SH-SY5Y (cell line): ENCODE data around the gene TFF2.

Source experiments
- GATA2 ChIP-seq: IDR thresholded peaks from 2 replicates; pipeline ENCODE4 v1.6.1; 2011; ENCODE audit warnings: mild to moderate bottlenecking, low read depth, low read length
- GATA3 ChIP-seq: IDR thresholded peaks from 2 replicates; pipeline ENCODE4 v1.6.1; 2011; ENCODE audit warnings: low read depth, mild to moderate bottlenecking, low read length, moderate library complexity

The TFF2 gene

GRCh38 chr21:42388740-42389448 lies 38.1 kb upstream of the TFF2 start:
- TF ChIP-seq GATA3: no peak
- no peak for TF ChIP-seq GATA2

DNA sequence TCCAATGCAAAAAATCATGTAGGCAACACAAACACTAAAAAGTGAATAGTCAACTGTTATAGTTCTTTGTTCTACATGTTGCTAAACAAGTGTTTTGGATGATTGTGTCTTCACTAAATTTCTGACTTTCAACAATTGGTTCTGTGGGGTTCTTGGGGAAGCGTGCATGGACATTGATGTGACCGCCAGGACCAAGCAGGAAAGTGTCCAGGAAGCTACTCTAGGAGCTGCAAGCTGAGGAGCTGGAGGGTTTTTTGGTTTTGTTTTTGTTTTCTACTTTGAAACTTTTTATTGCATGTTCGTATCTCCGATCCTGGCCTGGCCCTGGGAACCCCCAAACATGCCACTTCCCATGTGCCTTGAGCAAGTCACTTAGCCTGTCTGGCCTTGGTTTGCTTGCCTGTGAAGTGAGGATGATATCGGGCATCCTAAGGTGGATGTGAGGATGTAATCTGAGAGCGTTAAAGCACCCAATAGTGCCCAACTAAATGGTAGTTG lies 37.1 kb upstream of the TFF2 start:
- TF ChIP-seq GATA2 (no peak), GATA3 (no peak)

DNA sequence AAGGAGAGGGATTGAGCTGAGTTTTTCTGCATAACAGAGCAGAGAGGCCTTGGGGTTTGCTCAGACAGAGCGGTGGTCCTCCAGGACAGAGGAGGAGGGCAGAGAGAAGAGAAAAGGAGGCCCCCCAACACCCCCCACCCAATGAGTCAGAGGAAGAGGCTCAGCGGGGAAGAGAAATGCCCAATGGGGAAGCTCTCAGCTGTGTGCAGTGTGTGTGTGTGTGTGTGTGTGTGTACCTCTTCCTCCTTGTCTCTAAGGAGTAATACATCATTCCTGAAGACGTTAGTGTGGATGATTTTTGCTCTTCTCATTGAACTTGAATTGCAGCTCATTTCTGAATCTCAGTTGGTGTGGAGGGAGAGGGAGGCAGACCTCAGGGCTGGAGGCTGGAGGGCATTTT lies 36.4 kb upstream of the TFF2 start:
- TF ChIP-seq GATA2: no peak
- TF ChIP-seq GATA3: no peak

- TF ChIP-seq GATA2 (no peak), GATA3 (no peak)
Observed at GRCh38 chr21:42386034-42386591, 35.3 kb upstream of the TFF2 start.

DNA sequence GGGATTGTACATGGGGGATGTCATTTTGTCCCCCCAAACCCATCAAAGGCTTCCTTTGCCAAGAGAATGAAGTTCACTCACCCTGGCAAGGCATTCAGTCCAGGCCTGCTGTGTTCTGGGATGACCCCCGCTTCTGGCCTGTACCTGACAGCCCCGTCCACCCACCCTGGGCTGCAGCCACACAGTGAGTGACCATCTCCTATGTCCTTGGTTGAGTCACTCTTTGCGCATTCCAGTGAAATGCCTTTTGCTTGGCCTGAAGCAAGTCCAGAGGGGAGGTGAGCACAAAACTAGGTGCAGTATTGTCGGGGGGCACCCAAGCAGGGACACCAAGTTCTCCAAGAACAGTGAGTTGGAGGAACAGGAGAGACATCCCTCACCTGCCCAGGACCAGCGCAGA lies 34.8 kb upstream of the TFF2 start:
- TF ChIP-seq GATA3 (no peak), GATA2 (no peak)

- TF ChIP-seq GATA2 (no peak), GATA3 (no peak)
Observed at GRCh38 chr21:42384989-42385388, 34.2 kb upstream of the TFF2 start.

- no peak for TF ChIP-seq GATA2
- no peak for TF ChIP-seq GATA3
Observed at GRCh38 chr21:42384156-42384945, 33.6 kb upstream of the TFF2 start.

- TF ChIP-seq GATA2 (no peak), GATA3 (no peak)
Observed at GRCh38 chr21:42383331-42383730, 32.5 kb upstream of the TFF2 start.

DNA sequence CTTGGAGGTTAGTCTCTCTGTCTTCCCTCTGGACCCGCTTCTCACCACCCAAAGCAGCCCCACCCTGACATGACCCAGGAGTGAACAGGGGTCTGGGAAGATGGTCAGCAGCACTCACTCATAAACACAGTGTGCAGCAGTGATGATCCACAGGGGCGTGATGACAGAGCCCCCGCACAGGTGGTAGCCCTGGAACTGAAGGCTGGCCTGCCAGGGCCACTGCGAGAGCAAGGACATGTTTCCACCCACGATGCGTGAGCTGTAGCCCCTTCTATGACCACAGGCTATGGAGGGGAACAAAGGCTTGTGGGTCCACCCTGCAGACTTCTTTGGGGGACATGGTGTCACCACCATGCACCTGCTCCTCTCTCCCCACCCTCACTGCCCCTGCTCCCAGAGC lies 32.1 kb upstream of the TFF2 start:
- TF ChIP-seq GATA3 (no peak), GATA2 (no peak)

- TF ChIP-seq GATA2 (no peak), GATA3 (no peak)
Observed at GRCh38 chr21:42381347-42381984, 30.7 kb upstream of the TFF2 start.

DNA sequence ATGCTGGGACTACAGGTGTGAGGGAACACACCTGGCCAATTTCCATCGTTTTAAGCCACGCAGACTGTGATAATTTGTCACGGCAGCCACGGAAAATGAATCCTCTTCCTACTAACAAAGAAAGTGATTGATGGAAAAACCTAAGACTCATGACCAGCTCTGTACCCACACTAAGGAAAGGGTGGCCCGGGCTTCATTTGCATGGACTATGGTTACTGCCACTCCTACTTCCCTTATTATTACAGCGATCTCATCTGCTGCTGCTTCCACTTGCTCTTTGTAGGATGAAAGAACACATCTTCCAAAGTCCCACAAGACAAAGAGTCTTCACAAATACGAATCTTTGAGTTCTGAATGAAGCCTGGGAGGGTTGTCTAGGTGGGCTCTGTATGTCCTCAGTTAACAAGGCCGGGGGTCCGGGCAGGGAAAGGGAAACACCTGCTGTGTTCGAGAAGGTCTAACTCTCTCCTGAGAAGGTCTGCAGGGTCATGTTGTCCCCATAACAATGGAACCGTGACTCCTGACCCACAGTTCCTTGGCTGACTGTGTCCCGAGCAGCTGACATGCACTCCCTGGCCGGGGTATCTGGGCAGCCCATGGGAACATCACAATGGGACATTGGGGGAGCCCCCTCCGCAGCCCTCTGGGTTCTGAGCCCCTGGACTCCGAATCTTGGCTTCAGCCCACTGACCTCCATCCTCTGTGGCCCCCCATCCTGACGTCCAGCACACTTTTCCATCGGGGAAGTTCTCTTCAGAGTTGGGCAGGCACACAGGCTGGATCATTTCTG lies 28.8 kb upstream of the TFF2 start:
- no peak for TF ChIP-seq GATA2
- no peak for TF ChIP-seq GATA3

DNA sequence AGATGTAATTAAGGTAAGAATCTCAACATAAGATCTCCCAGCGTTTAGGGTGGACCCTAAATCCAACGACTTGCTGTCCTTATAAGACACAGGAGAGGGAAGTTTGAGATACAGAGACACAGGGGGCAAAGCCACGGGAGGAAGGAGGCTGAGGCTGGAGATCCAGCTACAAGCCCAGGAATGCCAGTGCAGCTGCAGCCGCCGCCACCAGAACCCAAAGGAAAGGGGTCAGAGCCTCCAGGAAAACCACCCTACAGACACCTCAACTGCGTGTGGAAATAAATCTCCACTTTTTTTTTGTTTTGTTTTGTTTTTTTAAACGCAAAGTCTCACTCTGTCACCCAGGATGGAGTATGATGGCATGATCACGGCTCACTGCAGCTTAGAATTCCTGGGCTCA lies 27.6 kb upstream of the TFF2 start:
- no peak for TF ChIP-seq GATA3
- no peak for TF ChIP-seq GATA2

DNA sequence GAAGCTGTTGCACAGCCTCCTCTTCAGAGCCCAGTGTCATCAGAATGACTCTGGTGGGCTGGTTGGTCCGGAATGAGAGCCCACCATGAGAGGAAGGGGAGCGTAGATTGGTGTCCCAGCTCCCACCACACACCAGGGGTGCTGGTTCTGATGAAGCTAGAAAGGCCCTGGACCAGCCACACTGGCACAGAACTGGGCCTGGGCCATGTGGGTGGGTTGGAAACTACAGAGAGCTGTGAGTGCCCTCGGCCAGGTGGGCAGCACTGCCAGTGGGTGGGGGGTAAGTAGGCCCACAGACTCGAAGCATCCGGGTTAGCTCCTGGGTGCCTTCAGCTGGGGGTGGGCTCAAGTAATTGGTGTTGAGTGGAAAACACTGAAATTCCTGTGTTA lies 27.2 kb upstream of the TFF2 start:
- TF ChIP-seq GATA3 (no peak), GATA2 (no peak)
